Trophoblast cell (in vitro differentiated cells and primary cell): Measurements from ENCODE around the gene RNF126.
"Not testable (repeated sequence)": the region's sequence is repeated elsewhere in the genome, so short reads cannot be mapped to it uniquely, and the experiment has no call there.

Experiments used
- DNase-seq, 2 donors: peaks; one replicate each; pipeline ENCODE4 v3.0.0-alpha.2; 2016
- H2AFZ ChIP-seq: 2 replicates; pipeline ENCODE4 v1.6.1; 2013; ENCODE audit warnings: low read length, moderate library complexity, mild to moderate bottlenecking; ENCODE audit not compliant: insufficient read depth, poor library complexity
- H2AK5ac ChIP-seq: 2 replicates; pipeline ENCODE4 v1.6.1; 2013; ENCODE audit warnings: mild to moderate bottlenecking, low read length
- H2BK120ac ChIP-seq: 2 replicates; pipeline ENCODE4 v1.6.1; 2013; ENCODE audit warnings: low read length, mild to moderate bottlenecking, moderate library complexity; ENCODE audit not compliant: insufficient read depth, poor library complexity
- H2BK12ac ChIP-seq: 2 replicates; pipeline ENCODE4 v1.6.1; 2013; ENCODE audit warnings: mild to moderate bottlenecking, low read length, moderate library complexity
- H2BK5ac ChIP-seq: 2 replicates; pipeline ENCODE4 v1.6.1; 2013; ENCODE audit warnings: low read length, low read depth, moderate library complexity, mild to moderate bottlenecking; ENCODE audit not compliant: poor library complexity
- H3K14ac ChIP-seq: 2 replicates; pipeline ENCODE4 v1.6.1; 2013; ENCODE audit warnings: mild to moderate bottlenecking, low read length
- H3K18ac ChIP-seq: 2 replicates; pipeline ENCODE4 v1.6.1; 2013; ENCODE audit warnings: mild to moderate bottlenecking, low read length
- H3K23ac ChIP-seq: 2 replicates; pipeline ENCODE4 v1.6.1; 2013; ENCODE audit warnings: low read length
- H3K27ac ChIP-seq: 2 replicates; pipeline ENCODE4 v1.5.1; 2013; ENCODE audit warnings: low read depth, mild to moderate bottlenecking, inconsistent platforms, low read length, moderate library complexity
- H3K27me3 ChIP-seq: 2 replicates; pipeline ENCODE4 v1.6.1; 2013; ENCODE audit warnings: inconsistent platforms, mild to moderate bottlenecking, low read length, moderate library complexity; ENCODE audit not compliant: insufficient read depth
- H3K36me3 ChIP-seq, 2 experiments: 1 replicate in 1 of 2; 2 replicates in 1 of 2; pipeline ENCODE4 v1.6.1; 2013; ENCODE audit warnings: low read length in 2 of 2, mild to moderate bottlenecking in 2 of 2, moderate library complexity in 1 of 2; ENCODE audit not compliant: insufficient read depth in 2 of 2, control insufficient read depth in 1 of 2
- H3K4ac ChIP-seq: 2 replicates; pipeline ENCODE4 v1.6.1; 2013; ENCODE audit warnings: low read depth, mild to moderate bottlenecking, low read length, moderate library complexity
- H3K4me1 ChIP-seq, 2 experiments: 1 replicate in 1 of 2; 2 replicates in 1 of 2; pipeline ENCODE4 v1.6.1; 2013; ENCODE audit warnings: low read length in 2 of 2, mild to moderate bottlenecking in 2 of 2, moderate library complexity in 1 of 2; ENCODE audit not compliant: insufficient read depth in 2 of 2, control insufficient read depth in 1 of 2
- H3K4me2 ChIP-seq: 2 replicates; pipeline ENCODE4 v1.6.1; 2013; ENCODE audit warnings: inconsistent platforms, mild to moderate bottlenecking, low read length, moderate library complexity
- H3K4me3 ChIP-seq: 2 replicates; pipeline ENCODE4 v1.5.1; 2013; ENCODE audit warnings: mild to moderate bottlenecking, low read depth, low read length, inconsistent platforms
- H3K79me1 ChIP-seq: one replicate; pipeline ENCODE4 v1.6.1; 2013; ENCODE audit warnings: low read length
- H3K79me2 ChIP-seq: 2 replicates; pipeline ENCODE4 v1.6.1; 2013; ENCODE audit warnings: low read length, mild to moderate bottlenecking; ENCODE audit not compliant: control insufficient read depth, insufficient read depth, poor library complexity
- H3K9ac ChIP-seq: 2 replicates; pipeline ENCODE4 v1.6.1; 2013; ENCODE audit warnings: mild to moderate bottlenecking, low read length
- H3K9me3 ChIP-seq: 2 replicates; pipeline ENCODE4 v1.6.1; 2013; ENCODE audit warnings: low read depth, mild to moderate bottlenecking, control low read depth, inconsistent platforms, low read length; ENCODE audit not compliant: insufficient read depth
- H4K12ac ChIP-seq: 2 replicates; pipeline ENCODE4 v1.6.1; 2013; ENCODE audit warnings: low read depth, mild to moderate bottlenecking, low read length, moderate library complexity
- H4K8ac ChIP-seq: 2 replicates; pipeline ENCODE4 v1.6.1; 2013; ENCODE audit warnings: low read depth, mild to moderate bottlenecking, low read length, moderate library complexity
- H4K91ac ChIP-seq: one replicate; pipeline ENCODE4 v1.6.1; 2013; ENCODE audit warnings: low read depth, mild to moderate bottlenecking, low read length, moderate library complexity
- WGBS: extraction: QIAGEN DNeasy Blood & Tissue Kit; methylation state at CpG from one replicate; pipeline ENCODE4 v1.1.7; 2013; ENCODE audit warnings: missing lambda C conversion rate; ENCODE audit not compliant: insufficient read length, insufficient coverage; ENCODE audit errors: extremely low coverage; 5-methylcytosine and 5-hydroxymethylcytosine counted together

The RNF126 gene

DNA sequence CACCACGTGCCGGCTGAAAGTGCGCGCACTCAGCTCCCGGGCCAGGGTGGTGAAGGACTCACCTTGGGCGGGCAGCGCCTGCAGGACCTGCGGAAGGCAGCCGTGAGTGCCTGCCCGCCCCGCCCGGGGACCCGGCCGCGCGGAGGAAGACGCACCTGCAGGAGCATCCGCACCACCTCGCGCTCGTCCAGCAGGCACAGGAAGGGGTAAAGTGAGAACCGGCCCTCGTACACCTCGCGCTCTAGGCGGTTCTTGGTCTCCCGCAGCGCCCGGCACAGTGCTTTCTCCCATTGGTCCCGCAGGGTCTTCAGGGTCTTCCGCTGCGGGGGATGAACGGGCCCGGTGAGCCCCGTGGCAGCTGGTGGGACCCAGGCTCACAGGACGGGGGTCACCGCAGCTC lies 40.3 kb downstream of the RNF126 start:
- no peak overlapping the region for H2AFZ ChIP-seq
- H3K9ac ChIP-seq: no peak overlapping the region
- no peaks in the 10 kb centered on the region for H3K79me1 ChIP-seq
- no peak overlapping the region for H4K91ac ChIP-seq
- H3K4ac ChIP-seq: no peak overlapping the region
- H4K8ac ChIP-seq: no peak overlapping the region
- peaks cover 69 to 70% of the 10 kb centered on the region in 2 experiments for H3K36me3 ChIP-seq
- no peak overlapping the region for H3K23ac ChIP-seq
- no peaks in the 10 kb centered on the region for H3K4me1 ChIP-seq
- H3K9me3 ChIP-seq: peaks cover 3% of the 10 kb centered on the region
- H2AK5ac ChIP-seq: no peak overlapping the region
- no peaks in the 10 kb centered on the region for H3K79me2 ChIP-seq
- WGBS: no CpG with 5 or more reads among the region's 37 CpGs
- H2BK120ac ChIP-seq: no peak overlapping the region
- no peak overlapping the region for H3K14ac ChIP-seq
- H3K4me3 ChIP-seq: no peak overlapping the region
- H4K12ac ChIP-seq: no peak overlapping the region
- no peak for DNase-seq
- H3K27me3 ChIP-seq: no peaks in the 10 kb centered on the region
- H2BK12ac ChIP-seq: no peak overlapping the region
- no peak overlapping the region for H2BK5ac ChIP-seq
- no peak overlapping the region for H3K4me2 ChIP-seq
- H3K27ac ChIP-seq: no peak overlapping the region
- no peak overlapping the region for H3K18ac ChIP-seq

DNA sequence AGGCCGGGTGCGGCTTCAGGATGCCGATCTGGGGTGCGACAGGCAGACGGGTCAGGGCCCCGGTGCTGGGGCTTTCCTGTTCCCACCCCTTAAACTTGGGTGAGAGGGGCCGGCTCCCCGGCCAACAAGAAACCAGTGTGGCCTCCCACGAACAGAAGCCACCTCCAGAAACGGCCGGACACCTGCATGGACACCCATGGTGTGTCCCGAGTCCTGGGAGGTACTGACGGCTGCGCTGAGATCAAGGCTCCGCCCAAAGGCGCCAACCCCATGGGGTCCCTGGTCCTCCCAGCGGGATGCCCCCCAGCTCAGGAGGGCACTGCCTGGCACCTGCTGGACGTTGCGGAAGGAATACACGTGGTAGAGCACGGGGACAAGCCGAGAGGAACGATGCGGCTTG lies 41.2 kb downstream of the RNF126 start:
- H3K79me1 ChIP-seq: no peaks in the 10 kb centered on the region
- H4K91ac ChIP-seq: no peak overlapping the region
- no peaks in the 10 kb centered on the region for H3K79me2 ChIP-seq
- H3K23ac ChIP-seq: no peak overlapping the region
- H3K4ac ChIP-seq: no peak overlapping the region
- no peak overlapping the region for H3K9ac ChIP-seq
- H2BK5ac ChIP-seq: no peak overlapping the region
- H3K36me3 ChIP-seq: peaks cover 76 to 77% of the 10 kb centered on the region in 2 experiments
- H3K18ac ChIP-seq: no peak overlapping the region
- no peak overlapping the region for H2AK5ac ChIP-seq
- no peak overlapping the region for H4K8ac ChIP-seq
- no peak for DNase-seq
- no peak overlapping the region for H3K14ac ChIP-seq
- H2BK12ac ChIP-seq: no peak overlapping the region
- H2BK120ac ChIP-seq: no peak overlapping the region
- no peak overlapping the region for H3K4me3 ChIP-seq
- H3K27me3 ChIP-seq: no peaks in the 10 kb centered on the region
- peaks cover 3% of the 10 kb centered on the region for H3K9me3 ChIP-seq
- H4K12ac ChIP-seq: no peak overlapping the region
- no peaks in the 10 kb centered on the region for H3K4me1 ChIP-seq
- WGBS: no CpG with 5 or more reads among the region's 24 CpGs
- no peak overlapping the region for H3K27ac ChIP-seq
- no peak overlapping the region for H2AFZ ChIP-seq
- H3K4me2 ChIP-seq: no peak overlapping the region

DNA sequence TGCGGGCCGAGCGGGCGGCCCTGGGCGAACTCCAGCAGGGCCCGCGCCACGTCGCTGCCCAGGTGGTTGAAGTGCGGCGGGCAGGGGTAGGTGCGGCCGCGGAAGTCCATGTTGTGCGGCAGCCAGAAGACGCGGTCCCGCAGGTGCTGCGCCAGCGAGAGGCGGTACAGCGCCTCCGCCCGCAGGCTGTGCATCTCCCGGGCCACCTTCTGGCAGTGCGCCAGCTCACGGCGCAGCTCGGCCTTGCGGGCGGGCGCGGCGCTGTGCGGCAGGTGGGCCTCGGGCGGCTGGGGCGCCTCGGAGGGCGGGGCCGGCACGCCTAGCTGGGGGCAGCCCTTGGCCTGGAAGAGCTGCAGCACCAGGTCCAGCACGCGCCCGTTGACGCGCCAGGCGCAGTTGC lies 41.8 kb downstream of the RNF126 start:
- H2BK5ac ChIP-seq, H3K79me2 ChIP-seq, H2BK120ac ChIP-seq, H2AFZ ChIP-seq, H2BK12ac ChIP-seq, H4K12ac ChIP-seq, H3K23ac ChIP-seq, H3K27me3 ChIP-seq, H3K4ac ChIP-seq, H3K14ac ChIP-seq, H3K9ac ChIP-seq, H3K4me1 ChIP-seq, H3K18ac ChIP-seq, DNase-seq, H4K91ac ChIP-seq, H3K27ac ChIP-seq, H3K4me2 ChIP-seq, H4K8ac ChIP-seq, H3K4me3 ChIP-seq, H2AK5ac ChIP-seq, H3K79me1 ChIP-seq, H3K9me3 ChIP-seq: not testable (repeated sequence)
- no CpG with 5 or more reads among the region's 48 CpGs for whole genome bisulfite sequencing
- peaks cover 77% of the 10 kb centered on the region in 2 experiments for H3K36me3 ChIP-seq

DNA sequence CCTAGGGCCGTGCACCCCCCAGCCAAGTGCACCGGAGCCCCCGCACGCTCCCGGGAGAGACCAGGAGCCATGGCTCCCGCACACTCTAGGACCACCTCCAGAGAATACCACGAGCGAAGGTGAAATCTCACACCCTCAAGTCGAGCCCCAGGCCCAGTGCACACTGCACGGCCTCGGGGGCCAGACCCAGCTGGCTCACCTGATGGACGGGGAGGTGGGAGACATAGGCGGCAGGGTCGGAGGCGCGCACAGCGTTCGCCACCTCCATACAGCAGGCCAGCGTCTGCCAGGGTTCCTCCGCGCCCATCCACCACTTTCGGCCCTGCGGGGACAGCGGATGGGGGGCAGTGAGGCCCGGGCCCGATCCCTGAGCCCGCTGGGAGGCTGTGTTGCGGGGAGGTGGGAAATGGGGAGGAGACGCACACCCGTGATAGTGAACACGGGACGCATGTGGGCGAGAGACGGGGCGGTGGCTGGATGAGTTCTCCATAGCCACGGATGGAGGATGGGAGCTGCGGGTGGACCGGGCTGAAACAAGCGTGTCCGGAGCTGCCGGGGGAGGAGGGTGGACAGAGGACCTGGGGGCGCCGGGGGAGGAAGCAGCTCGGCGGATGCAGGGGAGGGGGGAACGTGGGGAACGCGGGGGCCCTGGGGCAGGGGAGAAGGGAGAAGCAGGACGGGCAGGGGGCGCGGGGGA lies 42.7 kb downstream of the RNF126 start:
- H3K4me3 ChIP-seq: no peak overlapping the region
- H3K36me3 ChIP-seq: peaks cover 74 to 75% of the 10 kb centered on the region in 2 experiments
- peaks cover 3% of the 10 kb centered on the region for H3K9me3 ChIP-seq
- H2AFZ ChIP-seq: no peak overlapping the region
- no peaks in the 10 kb centered on the region for H3K79me1 ChIP-seq
- no peak overlapping the region for H3K18ac ChIP-seq
- H3K27ac ChIP-seq: no peak overlapping the region
- H3K23ac ChIP-seq: no peak overlapping the region
- no peak overlapping the region for H4K12ac ChIP-seq
- H4K8ac ChIP-seq: no peak overlapping the region
- no peak overlapping the region for H2AK5ac ChIP-seq
- no peaks in the 10 kb centered on the region for H3K79me2 ChIP-seq
- H3K4me2 ChIP-seq: no peak overlapping the region
- H3K4me1 ChIP-seq: no peaks in the 10 kb centered on the region
- no peak for DNase-seq
- no peak overlapping the region for H3K4ac ChIP-seq
- no peak overlapping the region for H4K91ac ChIP-seq
- no peaks in the 10 kb centered on the region for H3K27me3 ChIP-seq
- no peak overlapping the region for H3K9ac ChIP-seq
- no peak overlapping the region for H2BK5ac ChIP-seq
- H2BK120ac ChIP-seq: no peak overlapping the region
- H3K14ac ChIP-seq: no peak overlapping the region
- WGBS: no CpG with 5 or more reads among the region's 51 CpGs
- H2BK12ac ChIP-seq: no peak overlapping the region
